ENCODE results near the gene COA1. TPM values are rescaled to one million over a fixed set of nuclear protein-coding genes. Genes with fewer than 3 reads are reported as not detected.

COA1 gene
- total RNA-seq, 4 donors from 2014 or later, result 26.1 to 49.0 (median 30.9) TPM

DNA sequence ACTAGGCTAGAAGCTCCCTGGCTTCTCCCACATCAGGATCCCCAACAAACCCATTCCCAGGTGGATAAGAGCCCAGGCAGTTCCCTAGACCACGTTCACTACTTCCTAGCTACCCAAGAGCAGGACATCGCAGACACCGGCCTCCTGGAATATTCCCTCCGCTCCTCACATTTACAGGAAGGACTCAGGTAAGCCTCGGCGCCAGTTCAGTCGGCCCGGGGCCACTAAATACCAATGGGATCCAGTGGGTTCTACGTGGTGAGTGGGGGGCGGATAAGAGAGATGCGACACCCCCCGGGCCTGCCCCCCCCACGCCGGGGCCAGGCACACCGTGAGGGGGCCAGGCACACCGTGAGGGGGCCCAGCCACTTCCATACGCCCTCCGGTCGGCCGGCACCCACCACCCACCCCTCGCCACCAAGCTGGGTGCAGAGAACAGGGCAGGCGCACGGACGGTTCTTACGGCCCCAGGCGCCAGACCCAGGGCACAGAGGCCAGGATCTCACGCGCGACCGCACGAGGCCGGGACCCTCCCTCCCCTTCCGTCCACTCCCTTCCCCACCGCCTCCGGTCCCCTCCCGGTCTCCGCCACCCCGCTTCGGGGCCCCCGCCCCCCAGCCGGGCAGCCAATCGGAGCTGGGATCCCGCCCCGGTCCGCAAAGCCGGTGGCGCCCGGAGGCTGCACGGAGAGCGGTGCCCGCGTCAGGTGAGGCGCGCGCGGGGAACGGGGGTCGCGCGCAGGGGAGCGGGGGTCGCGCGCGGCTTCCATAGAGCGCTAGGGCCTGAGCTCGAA, 28.9 kb upstream of the COA1 start, which contains the start of gene BLVRA:
Gene BLVRA (plus strand): TSS at position 652 of the 793 bp plus-strand sequence. CDS start 12,479 bp downstream, outside the sequence.
- Histone ChIP-seq H3K4me1 (peaks cover 4 to 41% (median 35%) of the 10 kb centered on the region in 4 donors), H3K4me3 (peak within 1 kb of the TSS; percentile 84 to 93 (median 88)), H3K9me3 (no peaks in the 10 kb centered on the region), H3K27me3 (no peaks in the 10 kb centered on the region), H3K36me3 (no peaks in the 10 kb centered on the region), H3K27ac (replicated peaks in 1 of 4) (peak within 1 kb of the TSS; percentile 80 to 90 (median 85))
- DNase-seq (ENCODE audit: extremely low spot score), result peak; percentile 92
- WGBS, result 8% methylated on average over 19 of the region's 67 CpGs
- intact Hi-C loops (cut with DNase I), result no loop called here
- peak; percentile 66 to 78 for TF ChIP-seq POLR2AphosphoS5 (IDR thresholded peaks at IDR 0.05)
- no peak for TF ChIP-seq EP300 (IDR thresholded peaks at IDR 0.05)

- Histone ChIP-seq H3K36me3 (no peaks in the 10 kb centered on the region), H3K27me3 (no peaks in the 10 kb centered on the region), H3K9me3 (no peaks in the 10 kb centered on the region), H3K4me1 (peaks cover 4 to 31% (median 27%) of the 10 kb centered on the region in 4 donors), H3K27ac (replicated peaks in 1 of 4) (no peak overlapping the region), H3K4me3 (no peak overlapping the region)
- no peak for TF ChIP-seq EP300 (IDR thresholded peaks at IDR 0.05)
- no peak for TF ChIP-seq POLR2AphosphoS5 (IDR thresholded peaks at IDR 0.05)
- TF ChIP-seq CTCF (IDR thresholded peaks at IDR 0.05), result no peak
- TF ChIP-seq POLR2A (IDR thresholded peaks at IDR 0.05; ENCODE audit: low read depth), result no peak
- intact Hi-C loops (cut with DNase I), result no loop called here
- WGBS, result 83% methylated on average over 2 of the region's 2 CpGs
- peak; percentile 60 for DNase-seq (ENCODE audit: extremely low spot score)
These were observed 27.9 kb upstream of the COA1 start for GRCh38 chr7:43757073-43757720.

- peak; percentile 68 for DNase-seq (ENCODE audit: extremely low spot score)
- TF ChIP-seq CTCF (IDR thresholded peaks at IDR 0.05), result no peak
- TF ChIP-seq POLR2AphosphoS5 (IDR thresholded peaks at IDR 0.05), result no peak
- no peak for TF ChIP-seq POLR2A (IDR thresholded peaks at IDR 0.05; ENCODE audit: low read depth)
- no peak for TF ChIP-seq EP300 (IDR thresholded peaks at IDR 0.05)
- H3K4me1 ChIP-seq, result peaks cover 4 to 25% (median 21%) of the 10 kb centered on the region in 4 donors
- H3K27ac ChIP-seq (replicated peaks in 1 of 4), result no peak overlapping the region
- no peaks in the 10 kb centered on the region for H3K27me3 ChIP-seq
- no peaks in the 10 kb centered on the region for H3K36me3 ChIP-seq
- H3K9me3 ChIP-seq, result no peaks in the 10 kb centered on the region
- WGBS, result 90% methylated on average over 1 of the region's 1 CpG
- intact Hi-C loops (cut with DNase I), result no loop called here
- no peak overlapping the region for H3K4me3 ChIP-seq
These were observed 27.2 kb upstream of the COA1 start for GRCh38 chr7:43756368-43757072.

GRCh38 chr7:43754596-43754995, 25.3 kb upstream of the COA1 start:
- no peak overlapping the region for H3K4me3 ChIP-seq
- H3K9me3 ChIP-seq, result no peaks in the 10 kb centered on the region
- DNase-seq (ENCODE audit: extremely low spot score), result peak; percentile 53
- H3K4me1 ChIP-seq, result peaks cover 4 to 17% (median 10%) of the 10 kb centered on the region in 4 donors
- intact Hi-C loops (cut with DNase I), result no loop called here
- H3K27ac ChIP-seq (replicated peaks in 1 of 4), result no peak overlapping the region
- WGBS, result 81% methylated on average over 4 of the region's 4 CpGs
- no peak for TF ChIP-seq POLR2A (IDR thresholded peaks at IDR 0.05; ENCODE audit: low read depth)
- no peak for TF ChIP-seq CTCF (IDR thresholded peaks at IDR 0.05)
- TF ChIP-seq POLR2AphosphoS5 (IDR thresholded peaks at IDR 0.05), result no peak
- TF ChIP-seq EP300 (IDR thresholded peaks at IDR 0.05), result no peak
- no peaks in the 10 kb centered on the region for H3K36me3 ChIP-seq
- peaks cover 0 to 2% (median 0%) of the 10 kb centered on the region in 4 donors for H3K27me3 ChIP-seq

Data from esophagus muscularis mucosa (tissue), 4 donors.